ENCODE measurements around the gene CRK.

Gene CRK

DNA sequence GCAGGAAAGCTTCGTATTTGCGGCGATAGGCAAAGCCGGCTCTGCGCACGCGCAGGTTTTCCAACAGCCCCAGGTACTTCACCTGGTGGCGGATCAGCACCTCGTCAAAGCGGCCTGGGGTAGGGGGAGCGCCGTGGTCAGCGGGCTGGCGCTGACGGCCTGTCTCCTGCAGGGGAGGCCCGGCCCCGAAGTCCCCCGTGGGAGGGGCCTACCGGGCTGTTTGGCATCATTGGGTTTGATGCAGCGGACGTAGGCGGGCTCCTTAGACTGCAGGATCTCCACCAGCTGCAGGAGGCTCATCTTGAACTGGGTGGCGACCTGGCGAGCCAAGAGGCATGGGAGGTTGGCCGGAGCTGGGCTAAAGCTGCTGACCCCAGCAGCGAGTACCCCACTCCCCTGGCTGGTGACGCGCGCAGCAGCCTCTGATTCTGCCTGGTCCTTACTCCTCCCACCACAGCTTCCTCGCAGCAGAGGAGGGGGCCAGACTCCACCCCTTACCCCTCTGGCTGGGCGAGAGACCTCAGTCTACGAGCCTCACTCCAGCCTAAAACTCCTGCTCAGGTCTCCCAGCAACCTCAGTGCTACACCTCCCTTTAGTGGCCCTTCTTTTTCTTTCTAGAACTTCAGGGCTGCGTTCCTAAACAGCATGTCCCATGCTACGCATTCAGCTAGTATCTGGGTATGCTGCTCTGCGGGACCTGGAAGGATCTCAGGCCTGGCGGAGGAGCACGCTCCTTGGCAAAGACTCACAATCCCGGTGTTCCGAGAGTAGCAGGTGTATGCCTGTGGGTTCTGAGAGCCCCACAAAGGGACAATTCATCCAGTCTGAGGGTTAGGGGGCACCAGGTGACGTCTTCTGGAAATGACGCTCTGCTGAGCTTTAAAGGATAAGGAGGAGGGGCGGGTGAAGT, 16.1 kb upstream of the CRK start:
- Histone ChIP-seq H3K9me3 (ENCODE audit: control insufficient read depth in 1 of 2, low read length in 2 of 2) (no peaks in the 10 kb centered on the region), H3K4me1 (ENCODE audit: control insufficient read depth in 1 of 2, insufficient read depth in 2 of 2, low read length in 2 of 2) (peaks cover 0 to 18% of the 10 kb centered on the region in 2 donors), H3K4me3 (ENCODE audit: low read depth in 1 of 2, low read length in 2 of 2) (no peak overlapping the region), H3K36me3 (ENCODE audit: control insufficient read depth in 1 of 2, insufficient read depth in 2 of 2, low read length in 2 of 2) (peaks cover 12 to 81% of the 10 kb centered on the region in 2 donors), H3K27me3 (ENCODE audit: low read depth, low read length) (no peaks in the 10 kb centered on the region), H3K27ac (ENCODE audit: low read length) (no peak overlapping the region)

DNA sequence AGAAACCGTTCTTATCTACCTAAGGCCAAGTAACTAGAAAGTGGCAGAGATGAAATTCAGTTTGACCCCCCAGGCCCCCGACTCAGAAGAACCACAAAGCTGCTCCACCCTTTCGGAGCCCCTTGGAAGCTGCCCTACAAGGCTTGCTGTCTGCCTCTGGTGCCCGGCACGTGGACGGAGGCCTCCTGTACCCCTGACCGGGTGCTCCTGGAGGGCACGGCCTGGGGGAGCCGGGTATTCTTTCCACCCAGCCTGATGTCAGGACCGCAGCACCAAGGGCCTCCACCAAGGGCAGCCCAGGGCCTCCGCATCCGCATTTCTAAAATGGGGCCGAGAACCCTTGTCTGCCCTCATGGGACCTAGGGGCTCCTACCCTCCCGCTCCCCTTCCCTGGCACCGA, 15.5 kb upstream of the CRK start:
- peaks cover 11 to 79% of the 10 kb centered on the region in 2 donors for H3K36me3 ChIP-seq (ENCODE audit: control insufficient read depth in 1 of 2, insufficient read depth in 2 of 2, low read length in 2 of 2)
- no peak overlapping the region for H3K4me3 ChIP-seq (ENCODE audit: low read depth in 1 of 2, low read length in 2 of 2)
- H3K9me3 ChIP-seq (ENCODE audit: control insufficient read depth in 1 of 2, low read length in 2 of 2), result no peaks in the 10 kb centered on the region
- H3K4me1 ChIP-seq (ENCODE audit: control insufficient read depth in 1 of 2, insufficient read depth in 2 of 2, low read length in 2 of 2), result peaks cover 0 to 14% of the 10 kb centered on the region in 2 donors
- no peak overlapping the region for H3K27ac ChIP-seq (ENCODE audit: low read length)
- H3K27me3 ChIP-seq (ENCODE audit: low read depth, low read length), result no peaks in the 10 kb centered on the region

DNA sequence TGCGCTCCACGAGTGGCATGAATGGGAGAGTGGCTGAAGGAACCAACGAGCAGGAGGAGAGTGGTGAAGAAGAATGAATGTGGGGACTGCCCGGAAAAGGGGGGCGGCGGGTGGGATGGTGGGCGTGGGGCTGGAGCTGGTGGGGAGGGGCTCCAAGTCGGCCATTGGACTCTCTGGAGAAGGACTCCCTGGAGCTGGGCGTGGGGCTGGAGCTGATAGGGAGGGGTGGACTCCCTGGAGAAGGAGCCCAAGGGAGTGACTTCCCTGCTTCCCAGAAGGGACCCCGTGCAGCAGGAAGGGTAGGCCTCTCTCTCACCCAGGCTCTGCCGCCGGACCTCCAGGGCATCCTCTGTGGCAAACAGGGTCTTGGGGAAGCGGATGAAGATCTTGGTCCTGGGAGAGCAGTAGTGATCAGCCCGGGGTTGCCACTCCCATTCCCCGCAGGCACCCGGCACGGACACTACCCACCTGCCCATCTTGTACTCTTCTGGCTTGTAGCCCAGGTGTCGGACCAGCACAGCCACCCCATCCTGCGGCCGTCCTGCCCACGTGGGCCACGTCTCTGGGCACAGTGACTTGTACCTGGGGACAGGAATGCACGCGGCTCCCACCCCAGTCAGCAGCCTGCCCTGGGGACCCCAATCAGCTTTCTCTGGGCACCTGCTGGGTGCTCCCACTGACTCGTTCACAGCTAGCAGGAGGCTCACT, 14.9 kb upstream of the CRK start:
- peaks cover 0 to 9% of the 10 kb centered on the region in 2 donors for H3K4me1 ChIP-seq (ENCODE audit: control insufficient read depth in 1 of 2, insufficient read depth in 2 of 2, low read length in 2 of 2)
- no peak overlapping the region for H3K4me3 ChIP-seq (ENCODE audit: low read depth in 1 of 2, low read length in 2 of 2)
- no peaks in the 10 kb centered on the region for H3K9me3 ChIP-seq (ENCODE audit: control insufficient read depth in 1 of 2, low read length in 2 of 2)
- peaks cover 11 to 81% of the 10 kb centered on the region in 2 donors for H3K36me3 ChIP-seq (ENCODE audit: control insufficient read depth in 1 of 2, insufficient read depth in 2 of 2, low read length in 2 of 2)
- H3K27ac ChIP-seq (ENCODE audit: low read length), result no peak overlapping the region
- H3K27me3 ChIP-seq (ENCODE audit: low read depth, low read length), result no peaks in the 10 kb centered on the region

DNA sequence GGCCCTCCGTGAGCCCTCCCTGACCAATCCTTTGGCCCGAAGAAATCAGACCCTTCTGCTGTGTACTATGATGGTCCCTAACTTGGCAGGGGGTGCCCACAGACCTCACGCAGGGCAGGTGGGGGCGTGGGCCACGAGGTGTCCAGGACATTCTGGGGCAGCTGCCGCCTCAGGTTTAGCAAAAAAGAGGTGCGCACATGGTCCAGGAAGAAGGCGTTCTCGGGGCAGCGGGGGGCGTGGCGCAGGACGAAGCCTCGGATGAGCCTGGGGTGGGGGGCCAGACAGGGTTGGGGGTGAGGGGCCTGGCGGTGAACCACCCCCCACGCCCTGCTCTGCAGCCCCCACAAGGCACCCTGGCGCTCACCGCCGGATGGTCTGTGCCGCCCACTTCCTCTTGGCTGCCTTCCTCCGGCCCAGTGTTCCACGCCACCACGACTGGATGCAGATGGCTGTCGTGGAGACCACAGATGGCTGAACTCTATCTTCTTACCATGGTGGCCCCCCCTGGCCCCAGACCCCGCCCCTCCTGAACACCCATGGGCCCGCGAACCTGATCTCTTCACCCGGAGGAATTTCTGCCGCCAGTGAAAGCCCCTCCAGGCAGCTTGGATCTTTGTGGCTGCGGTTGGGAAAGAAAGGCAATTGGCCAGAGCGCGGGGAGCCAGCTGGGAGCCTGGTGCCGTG, 14.2 kb upstream of the CRK start:
- no peak overlapping the region for H3K27ac ChIP-seq (ENCODE audit: low read length)
- H3K9me3 ChIP-seq (ENCODE audit: control insufficient read depth in 1 of 2, low read length in 2 of 2), result no peaks in the 10 kb centered on the region
- H3K36me3 ChIP-seq (ENCODE audit: control insufficient read depth in 1 of 2, insufficient read depth in 2 of 2, low read length in 2 of 2), result peaks cover 11 to 81% of the 10 kb centered on the region in 2 donors
- H3K27me3 ChIP-seq (ENCODE audit: low read depth, low read length), result no peaks in the 10 kb centered on the region
- peaks cover 0 to 3% of the 10 kb centered on the region in 2 donors for H3K4me1 ChIP-seq (ENCODE audit: control insufficient read depth in 1 of 2, insufficient read depth in 2 of 2, low read length in 2 of 2)
- no peak overlapping the region for H3K4me3 ChIP-seq (ENCODE audit: low read depth in 1 of 2, low read length in 2 of 2)

DNA sequence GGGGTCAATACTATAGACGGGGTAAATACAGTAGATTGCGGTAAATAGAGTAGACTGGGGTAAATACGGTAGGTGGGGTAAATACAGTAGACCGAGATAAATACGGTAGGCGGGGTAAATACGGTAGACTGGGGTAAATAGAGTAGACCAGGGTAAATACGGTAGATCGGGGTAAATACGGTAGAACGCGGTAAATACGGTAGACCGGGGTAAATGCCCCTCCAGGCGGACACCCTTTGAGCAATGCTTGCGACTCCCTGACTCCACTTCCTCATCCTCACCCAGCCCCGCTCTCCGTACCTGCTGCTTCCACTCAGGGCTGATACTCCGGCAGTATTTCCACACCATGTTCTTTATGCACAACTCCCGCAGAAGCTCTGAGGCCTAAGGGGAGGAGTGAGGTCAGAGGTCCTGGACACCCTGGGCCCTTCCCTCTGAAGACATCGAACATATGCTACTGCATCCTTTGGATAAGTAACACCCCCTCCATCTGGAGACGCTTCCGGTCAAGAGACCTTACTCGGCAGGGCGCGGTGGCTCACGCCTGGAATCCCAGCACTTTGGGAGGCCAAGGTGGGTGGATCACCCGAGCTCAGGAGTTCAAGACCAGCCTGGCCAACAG, 13.3 kb upstream of the CRK start:
- Histone ChIP-seq H3K4me3 (ENCODE audit: low read depth in 1 of 2, low read length in 2 of 2) (no peak overlapping the region), H3K9me3 (ENCODE audit: control insufficient read depth in 1 of 2, low read length in 2 of 2) (no peaks in the 10 kb centered on the region), H3K27me3 (ENCODE audit: low read depth, low read length) (no peaks in the 10 kb centered on the region), H3K27ac (ENCODE audit: low read length) (no peak overlapping the region), H3K36me3 (ENCODE audit: control insufficient read depth in 1 of 2, insufficient read depth in 2 of 2, low read length in 2 of 2) (peaks cover 11 to 79% of the 10 kb centered on the region in 2 donors), H3K4me1 (ENCODE audit: control insufficient read depth in 1 of 2, insufficient read depth in 2 of 2, low read length in 2 of 2) (no peaks in the 10 kb centered on the region)

DNA sequence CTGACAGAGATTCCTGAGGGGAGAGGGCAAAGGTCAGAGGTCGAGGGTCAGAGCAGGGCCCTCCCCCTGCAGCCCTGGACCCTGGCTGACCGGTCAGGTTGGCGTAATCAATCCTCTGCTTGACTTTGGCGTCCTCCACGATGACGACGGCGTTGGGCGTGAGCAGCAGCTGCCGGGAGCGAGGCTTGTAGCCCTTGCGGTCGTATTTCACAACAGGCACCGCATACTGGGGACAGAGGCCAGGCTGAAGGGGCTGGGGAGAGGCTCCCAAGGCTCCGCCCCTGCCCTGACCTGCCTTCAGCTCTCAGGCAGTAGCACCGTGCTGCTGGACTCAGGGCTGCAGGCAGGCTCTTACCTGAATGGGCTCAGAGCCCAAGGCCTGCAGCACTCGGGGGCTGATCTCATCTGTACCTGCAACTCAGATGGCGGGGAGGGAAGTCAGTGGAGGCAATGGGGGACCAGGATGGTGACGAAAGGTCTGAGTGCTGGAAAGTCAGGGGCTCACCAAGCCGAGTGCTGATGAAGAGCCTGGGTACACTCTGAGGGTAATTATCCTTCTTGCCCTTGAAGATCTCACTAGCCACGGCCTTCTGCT, 12.0 kb upstream of the CRK start:
- Histone ChIP-seq H3K9me3 (ENCODE audit: control insufficient read depth in 1 of 2, low read length in 2 of 2) (no peaks in the 10 kb centered on the region), H3K27ac (ENCODE audit: low read length) (no peak overlapping the region), H3K4me1 (ENCODE audit: control insufficient read depth in 1 of 2, insufficient read depth in 2 of 2, low read length in 2 of 2) (no peaks in the 10 kb centered on the region), H3K27me3 (ENCODE audit: low read depth, low read length) (no peaks in the 10 kb centered on the region), H3K4me3 (ENCODE audit: low read depth in 1 of 2, low read length in 2 of 2) (no peak overlapping the region), H3K36me3 (ENCODE audit: control insufficient read depth in 1 of 2, insufficient read depth in 2 of 2, low read length in 2 of 2) (peaks cover 11 to 73% of the 10 kb centered on the region in 2 donors)

DNA sequence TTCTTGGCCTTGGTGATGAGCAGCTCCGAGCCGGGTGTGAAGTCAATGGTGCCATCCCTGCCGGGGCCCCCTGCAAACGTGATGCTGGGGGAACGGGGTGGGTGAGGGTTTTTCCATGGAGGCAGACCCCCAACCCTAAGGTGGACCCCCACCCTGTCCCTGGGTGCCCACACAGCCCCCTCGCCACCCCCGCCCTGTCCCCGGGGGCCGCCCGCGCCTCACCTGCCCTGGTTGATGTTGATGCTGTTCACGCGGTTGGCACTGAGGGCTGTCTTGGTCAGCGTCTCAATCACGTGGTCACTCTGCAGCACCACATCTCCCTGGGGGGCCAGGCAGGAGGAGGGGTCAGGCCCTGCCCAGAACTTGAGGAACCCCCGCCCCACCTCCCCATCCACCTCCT, 11.2 kb upstream of the CRK start:
- Histone ChIP-seq H3K4me1 (ENCODE audit: control insufficient read depth in 1 of 2, insufficient read depth in 2 of 2, low read length in 2 of 2) (no peaks in the 10 kb centered on the region), H3K4me3 (ENCODE audit: low read depth in 1 of 2, low read length in 2 of 2) (no peak overlapping the region), H3K27me3 (ENCODE audit: low read depth, low read length) (no peaks in the 10 kb centered on the region), H3K9me3 (ENCODE audit: control insufficient read depth in 1 of 2, low read length in 2 of 2) (no peaks in the 10 kb centered on the region), H3K36me3 (ENCODE audit: control insufficient read depth in 1 of 2, insufficient read depth in 2 of 2, low read length in 2 of 2) (peaks cover 11 to 67% of the 10 kb centered on the region in 2 donors), H3K27ac (ENCODE audit: low read length) (no peak overlapping the region)

DNA sequence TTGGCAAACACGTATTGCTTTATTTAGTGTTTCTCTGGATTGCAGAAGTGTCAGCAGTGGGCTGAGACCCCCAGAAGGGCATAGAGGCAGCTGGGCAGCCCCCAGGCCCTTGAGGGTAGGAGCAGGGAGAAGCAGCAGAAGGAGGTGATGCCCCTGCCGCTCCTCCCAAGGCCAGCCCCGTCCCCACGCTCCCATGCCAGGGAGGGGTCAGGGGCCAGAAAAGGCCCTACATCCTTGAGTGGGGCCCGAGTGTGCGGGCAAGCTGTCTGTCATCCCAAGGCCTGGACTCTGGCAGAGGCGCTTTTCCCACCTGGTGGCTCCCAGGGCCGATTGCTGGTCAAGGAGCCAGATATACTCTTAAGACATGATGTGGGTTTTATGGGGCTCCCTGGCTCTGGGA, 8.2 kb upstream of the CRK start:
- Histone ChIP-seq H3K36me3 (ENCODE audit: control insufficient read depth in 1 of 2, insufficient read depth in 2 of 2, low read length in 2 of 2) (peaks cover 5 to 47% of the 10 kb centered on the region in 2 donors), H3K4me3 (ENCODE audit: low read depth in 1 of 2, low read length in 2 of 2) (no peak overlapping the region), H3K4me1 (ENCODE audit: control insufficient read depth in 1 of 2, insufficient read depth in 2 of 2, low read length in 2 of 2) (peaks cover 0 to 4% of the 10 kb centered on the region in 2 donors), H3K27me3 (ENCODE audit: low read depth, low read length) (no peaks in the 10 kb centered on the region), H3K9me3 (ENCODE audit: control insufficient read depth in 1 of 2, low read length in 2 of 2) (no peaks in the 10 kb centered on the region), H3K27ac (ENCODE audit: low read length) (no peak overlapping the region)

DNA sequence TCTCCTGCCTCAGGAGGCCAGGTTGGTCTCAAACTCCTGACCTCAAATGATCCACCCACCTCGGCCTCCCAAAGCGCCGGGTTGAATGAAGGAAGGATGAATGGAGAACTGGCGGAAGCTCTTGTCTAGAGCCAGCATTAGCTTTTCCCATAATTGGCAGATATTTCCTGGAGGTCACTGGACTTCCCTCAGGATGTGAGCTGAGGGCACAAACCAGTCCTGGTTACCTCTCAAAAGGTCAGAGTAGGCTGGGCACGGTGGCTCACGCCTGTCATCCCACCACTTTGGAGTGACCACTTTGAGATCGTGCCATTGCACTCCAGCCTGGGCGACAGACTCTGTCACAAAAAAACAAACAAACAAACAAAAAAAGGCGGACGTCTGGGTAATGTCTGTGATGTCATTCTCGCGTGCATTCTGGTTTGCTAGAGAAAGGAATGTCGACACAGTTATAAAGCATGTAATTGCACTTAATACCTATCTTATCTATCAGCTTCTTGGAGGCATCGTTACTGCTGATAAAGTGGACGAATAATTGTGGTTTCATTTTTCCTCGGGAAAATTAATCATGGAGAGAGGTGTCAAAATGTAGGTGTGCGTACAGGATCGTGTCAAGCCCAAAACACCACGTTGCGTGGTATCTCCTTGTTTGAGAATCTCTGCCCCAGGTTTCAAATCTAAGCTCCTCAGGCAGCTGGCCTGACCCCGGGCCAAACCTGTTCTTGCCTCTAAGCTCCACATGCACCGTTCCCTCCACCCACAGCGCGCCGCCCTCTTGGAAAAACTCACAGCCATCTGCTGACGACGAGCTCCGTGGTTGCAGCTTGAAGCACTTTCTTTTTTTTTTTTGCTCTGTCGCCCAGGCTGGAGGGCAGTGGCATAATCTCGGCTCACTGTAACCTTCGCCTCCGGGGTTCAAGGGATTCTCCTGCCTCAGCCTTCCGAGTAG, 6.4 kb upstream of the CRK start:
- H3K4me3 ChIP-seq (ENCODE audit: low read depth in 1 of 2, low read length in 2 of 2), result no peak overlapping the region
- H3K27ac ChIP-seq (ENCODE audit: low read length), result no peak overlapping the region
- peaks cover 0 to 4% of the 10 kb centered on the region in 2 donors for H3K4me1 ChIP-seq (ENCODE audit: control insufficient read depth in 1 of 2, insufficient read depth in 2 of 2, low read length in 2 of 2)
- H3K9me3 ChIP-seq (ENCODE audit: control insufficient read depth in 1 of 2, low read length in 2 of 2), result no peaks in the 10 kb centered on the region
- H3K36me3 ChIP-seq (ENCODE audit: control insufficient read depth in 1 of 2, insufficient read depth in 2 of 2, low read length in 2 of 2), result peaks cover 0 to 31% of the 10 kb centered on the region in 2 donors
- H3K27me3 ChIP-seq (ENCODE audit: low read depth, low read length), result no peaks in the 10 kb centered on the region

Data from muscle layer of duodenum (tissue), 2 donors.